RWPE2 (cell line): ENCODE measurements around the gene LAMA4.

Source experiments
- ATAC-seq: fragments of 200-7000 bp; cut with Tn5 transposase; 3 replicates; pipeline ENCODE4 v1.9.1; 2021; ENCODE audit warnings: low read depth
- DNase-seq: peaks from one replicate; pipeline ENCODE4 v3.0.0-alpha.2; 2020; ENCODE audit warnings: low spot score
- H3K27ac ChIP-seq: fragments of 450-650 bp; 2 replicates; pipeline ENCODE4 v1.5.1; 2017; ENCODE audit warnings: mild to moderate bottlenecking; ENCODE audit not compliant: poor library complexity, severe bottlenecking
- H3K27me3 ChIP-seq: fragments of 250-450 bp; sonication (Bioruptor Pico); 2 replicates; pipeline ENCODE4 v1.5.1; 2021; ENCODE audit warnings: mild to moderate bottlenecking, moderate library complexity; ENCODE audit not compliant: insufficient read depth, poor library complexity, severe bottlenecking
- H3K36me3 ChIP-seq: fragments of 250-450 bp; sonication (Bioruptor Pico); 2 replicates; pipeline ENCODE4 v1.5.1; 2020; ENCODE audit warnings: low read depth, mild to moderate bottlenecking, moderate library complexity
- H3K4me1 ChIP-seq: fragments of 250-450 bp; sonication (Bioruptor Pico); 2 replicates; pipeline ENCODE4 v1.5.1; 2021; ENCODE audit warnings: mild to moderate bottlenecking, moderate library complexity; ENCODE audit not compliant: insufficient read depth, poor library complexity, severe bottlenecking
- H3K4me3 ChIP-seq: fragments of 250-450 bp; sonication (Bioruptor Pico); 2 replicates; pipeline ENCODE4 v1.5.1; 2021; ENCODE audit warnings: mild to moderate bottlenecking, moderate library complexity; ENCODE audit not compliant: severe bottlenecking
- H3K9me3 ChIP-seq: fragments of 250-450 bp; sonication (Bioruptor Pico); 2 replicates; pipeline ENCODE4 v1.5.1; 2021; ENCODE audit warnings: mild to moderate bottlenecking, moderate library complexity; ENCODE audit not compliant: severe bottlenecking
- TF ChIP-seq, protein P1 (sequence below): fragments of 450-650 bp; IDR thresholded peaks from one replicate; pipeline ENCODE4 v1.5.1; 2017; ENCODE audit warnings: mild to moderate bottlenecking, moderate library complexity; ENCODE audit not compliant: poor library complexity, severe bottlenecking

Gene LAMA4

GRCh38 chr6:112087916-112088315 is 166.5 kb downstream of the LAMA4 start:
- ATAC-seq (no peak), DNase-seq (no peak)
- Histone ChIP-seq H3K4me1 (peaks cover 6% of the 10 kb centered on the region), H3K27me3 (no peaks in the 10 kb centered on the region), H3K27ac (no peak overlapping the region), H3K36me3 (peaks cover 30% of the 10 kb centered on the region), H3K4me3 (peak overlapping the region; percentile 63), H3K9me3 (no peaks in the 10 kb centered on the region)
- TF ChIP-seq, protein P1, sequence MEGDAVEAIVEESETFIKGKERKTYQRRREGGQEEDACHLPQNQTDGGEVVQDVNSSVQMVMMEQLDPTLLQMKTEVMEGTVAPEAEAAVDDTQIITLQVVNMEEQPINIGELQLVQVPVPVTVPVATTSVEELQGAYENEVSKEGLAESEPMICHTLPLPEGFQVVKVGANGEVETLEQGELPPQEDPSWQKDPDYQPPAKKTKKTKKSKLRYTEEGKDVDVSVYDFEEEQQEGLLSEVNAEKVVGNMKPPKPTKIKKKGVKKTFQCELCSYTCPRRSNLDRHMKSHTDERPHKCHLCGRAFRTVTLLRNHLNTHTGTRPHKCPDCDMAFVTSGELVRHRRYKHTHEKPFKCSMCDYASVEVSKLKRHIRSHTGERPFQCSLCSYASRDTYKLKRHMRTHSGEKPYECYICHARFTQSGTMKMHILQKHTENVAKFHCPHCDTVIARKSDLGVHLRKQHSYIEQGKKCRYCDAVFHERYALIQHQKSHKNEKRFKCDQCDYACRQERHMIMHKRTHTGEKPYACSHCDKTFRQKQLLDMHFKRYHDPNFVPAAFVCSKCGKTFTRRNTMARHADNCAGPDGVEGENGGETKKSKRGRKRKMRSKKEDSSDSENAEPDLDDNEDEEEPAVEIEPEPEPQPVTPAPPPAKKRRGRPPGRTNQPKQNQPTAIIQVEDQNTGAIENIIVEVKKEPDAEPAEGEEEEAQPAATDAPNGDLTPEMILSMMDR, result no peak

DNA sequence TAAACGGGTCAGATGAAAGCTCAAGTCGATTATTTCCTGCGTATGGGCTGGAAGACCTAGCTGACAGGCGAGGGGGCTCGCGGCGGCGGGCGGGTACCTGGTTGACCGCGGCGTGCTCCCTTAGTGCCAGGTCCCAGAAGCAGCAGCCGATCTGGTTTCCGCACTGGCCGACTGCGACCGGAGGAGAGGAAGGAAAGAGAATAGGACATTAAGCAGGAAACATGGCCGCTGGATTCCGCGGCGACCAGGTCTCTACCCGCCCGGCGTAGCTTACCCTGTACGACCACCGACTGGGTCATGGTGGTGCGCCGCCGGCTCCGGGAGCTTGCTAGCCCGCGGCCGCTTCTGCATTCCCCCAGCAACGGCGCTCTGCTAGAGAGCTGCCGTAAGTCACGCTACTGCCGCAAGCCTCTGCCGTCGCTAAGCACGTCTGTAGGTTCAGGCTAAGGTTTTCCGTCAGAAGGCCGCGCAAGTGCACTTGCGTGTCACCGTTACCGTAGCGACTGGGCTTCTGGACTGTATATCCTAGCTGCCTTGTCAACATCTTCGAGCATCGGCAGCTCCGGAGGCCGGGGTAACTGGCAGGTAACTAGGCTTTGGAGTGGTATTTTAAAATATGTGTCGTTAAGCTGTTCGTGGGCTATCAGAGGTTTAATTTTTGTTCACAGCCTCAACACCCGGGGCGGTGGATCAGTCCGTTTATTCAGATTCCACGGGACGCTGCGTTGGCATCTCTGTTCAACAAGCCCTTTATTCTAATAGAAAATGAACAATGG is 167.0 kb downstream of the LAMA4 start, which contains the start of the genes FAM229B and TUBE1:
FAM229B (plus strand) TSS at position 456 of the 776 bp plus-strand sequence. CDS start 11,693 bp downstream, outside the sequence.
TUBE1 (minus strand) TSS at position 347 of the 776 bp plus-strand sequence; CDS start at position 299, 48 bp downstream.
- ATAC-seq (peak; percentile 90), DNase-seq (peak; percentile 93)
- Histone ChIP-seq H3K4me1 (peaks cover 6% of the 10 kb centered on the region), H3K27ac (peak within 1 kb of the TSS; percentile 26), H3K36me3 (peaks cover 31% of the 10 kb centered on the region), H3K9me3 (no peaks in the 10 kb centered on the region), H3K4me3 (peak within 1 kb of the TSS; percentile 63), H3K27me3 (no peaks in the 10 kb centered on the region)
- TF ChIP-seq, protein P1, result no peak

- H3K4me3 ChIP-seq, result peak overlapping the region; percentile 63
- H3K27ac ChIP-seq, result peak overlapping the region; percentile 26
- peaks cover 35% of the 10 kb centered on the region for H3K36me3 ChIP-seq
- H3K27me3 ChIP-seq, result no peaks in the 10 kb centered on the region
- H3K9me3 ChIP-seq, result no peaks in the 10 kb centered on the region
- TF ChIP-seq, protein P1, result peak; percentile 70
- ATAC-seq (peak; percentile 70), DNase-seq (no peak)
- peaks cover 6% of the 10 kb centered on the region for H3K4me1 ChIP-seq
Measured at GRCh38 chr6:112086744-112087135, 167.6 kb downstream of the LAMA4 start.

DNA sequence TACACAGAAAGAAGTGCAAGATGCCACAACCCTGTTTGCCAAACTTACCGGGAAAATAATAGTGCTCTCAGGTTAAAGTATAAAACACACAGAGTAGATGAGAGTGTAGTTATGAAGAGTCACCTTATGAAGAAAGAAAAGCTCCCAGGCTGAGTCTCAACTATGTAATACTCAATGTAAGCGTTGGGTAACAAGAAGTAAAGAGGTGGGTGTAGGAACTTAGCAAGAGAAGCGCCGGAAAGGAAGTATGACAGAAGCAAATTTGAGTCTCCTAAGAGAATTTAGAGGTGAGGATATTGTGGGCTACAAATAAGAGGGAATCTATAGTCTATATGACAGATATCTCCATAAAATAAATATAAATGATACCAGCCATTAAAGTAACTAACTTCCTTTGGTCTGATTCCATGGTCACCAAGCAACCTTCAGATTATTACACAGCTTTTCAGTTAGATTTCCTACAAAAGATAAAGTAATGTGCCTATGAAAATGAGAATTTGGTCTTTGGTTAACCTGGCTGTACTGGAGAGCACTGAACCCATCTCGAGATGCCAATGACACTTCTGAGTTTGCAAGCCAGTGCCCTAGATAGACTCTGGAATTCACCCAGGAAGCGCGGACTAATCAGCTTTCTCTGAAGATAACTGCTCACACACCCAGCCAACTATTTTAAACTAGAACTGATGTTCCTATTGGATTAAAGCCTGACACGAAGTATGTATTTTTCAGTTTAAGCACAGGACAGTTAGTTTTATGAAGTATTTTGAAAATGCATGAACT is 168.9 kb downstream of the LAMA4 start:
- Histone ChIP-seq H3K4me1 (peaks cover 6% of the 10 kb centered on the region), H3K9me3 (no peaks in the 10 kb centered on the region), H3K27me3 (no peaks in the 10 kb centered on the region), H3K27ac (no peak overlapping the region), H3K4me3 (no peak overlapping the region), H3K36me3 (peaks cover 42% of the 10 kb centered on the region)
- ATAC-seq, result no peak
- TF ChIP-seq, protein P1, result no peak
- no peak for DNase-seq
